ENCODE measurements around the gene SVIL.

Gene SVIL

DNA sequence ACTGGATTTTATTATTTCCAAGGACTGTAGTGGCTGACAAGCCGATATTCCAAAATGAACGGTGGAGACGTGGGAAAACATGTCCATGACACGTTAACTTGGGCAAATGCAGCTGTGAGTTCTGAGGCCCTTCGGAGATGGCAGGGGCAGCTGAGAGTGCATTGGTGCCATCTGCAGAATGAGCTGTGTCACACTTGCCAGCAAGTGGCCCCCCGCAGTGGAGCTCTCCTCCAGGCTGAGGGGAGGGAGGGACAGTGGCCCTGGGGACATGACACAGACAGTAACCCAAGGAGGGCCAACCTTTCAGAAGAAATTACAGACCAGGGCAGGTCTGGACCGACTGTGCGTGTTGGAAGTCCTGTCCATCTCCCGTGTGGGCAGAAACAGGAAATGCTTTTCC lies 139.4 kb downstream of the SVIL start:
- Histone ChIP-seq H3K9ac (ENCODE audit: low read length) (no peak overlapping the region), H3K9me3 (ENCODE audit: low read length) (no peaks in the 10 kb centered on the region), H3K4me1 (ENCODE audit: insufficient read depth, low read length, severe bottlenecking) (no peaks in the 10 kb centered on the region), H3K9me2 (ENCODE audit: low read depth, low read length) (no peaks in the 10 kb centered on the region), H2AFZ (ENCODE audit: low read length) (no peak overlapping the region), H3K4me2 (ENCODE audit: low read length) (no peak overlapping the region), H3K36me3 (ENCODE audit: insufficient read depth, low read length) (no peaks in the 10 kb centered on the region), H4K20me1 (ENCODE audit: insufficient read depth, low read length) (no peaks in the 10 kb centered on the region), H3F3A (ENCODE audit: insufficient read depth, low read length) (no peaks in the 10 kb centered on the region), H3K79me2 (ENCODE audit: insufficient read depth, low read length) (no peaks in the 10 kb centered on the region), H3K4me3 (ENCODE audit: low read depth, low read length, poor library complexity, severe bottlenecking) (no peak overlapping the region), H3K27me3 (ENCODE audit: insufficient read depth, low read length) (no peaks in the 10 kb centered on the region), H3K27ac (ENCODE audit: low read depth, low read length, poor library complexity, severe bottlenecking) (no peak overlapping the region)
- no peak for TF ChIP-seq EZH2 (IDR thresholded peaks at IDR 0.05; ENCODE audit: borderline replicate concordance, low read length)
- TF ChIP-seq, protein P1, sequence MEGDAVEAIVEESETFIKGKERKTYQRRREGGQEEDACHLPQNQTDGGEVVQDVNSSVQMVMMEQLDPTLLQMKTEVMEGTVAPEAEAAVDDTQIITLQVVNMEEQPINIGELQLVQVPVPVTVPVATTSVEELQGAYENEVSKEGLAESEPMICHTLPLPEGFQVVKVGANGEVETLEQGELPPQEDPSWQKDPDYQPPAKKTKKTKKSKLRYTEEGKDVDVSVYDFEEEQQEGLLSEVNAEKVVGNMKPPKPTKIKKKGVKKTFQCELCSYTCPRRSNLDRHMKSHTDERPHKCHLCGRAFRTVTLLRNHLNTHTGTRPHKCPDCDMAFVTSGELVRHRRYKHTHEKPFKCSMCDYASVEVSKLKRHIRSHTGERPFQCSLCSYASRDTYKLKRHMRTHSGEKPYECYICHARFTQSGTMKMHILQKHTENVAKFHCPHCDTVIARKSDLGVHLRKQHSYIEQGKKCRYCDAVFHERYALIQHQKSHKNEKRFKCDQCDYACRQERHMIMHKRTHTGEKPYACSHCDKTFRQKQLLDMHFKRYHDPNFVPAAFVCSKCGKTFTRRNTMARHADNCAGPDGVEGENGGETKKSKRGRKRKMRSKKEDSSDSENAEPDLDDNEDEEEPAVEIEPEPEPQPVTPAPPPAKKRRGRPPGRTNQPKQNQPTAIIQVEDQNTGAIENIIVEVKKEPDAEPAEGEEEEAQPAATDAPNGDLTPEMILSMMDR (IDR thresholded peaks at IDR 0.05; ENCODE audit: low read length) = no peak

DNA sequence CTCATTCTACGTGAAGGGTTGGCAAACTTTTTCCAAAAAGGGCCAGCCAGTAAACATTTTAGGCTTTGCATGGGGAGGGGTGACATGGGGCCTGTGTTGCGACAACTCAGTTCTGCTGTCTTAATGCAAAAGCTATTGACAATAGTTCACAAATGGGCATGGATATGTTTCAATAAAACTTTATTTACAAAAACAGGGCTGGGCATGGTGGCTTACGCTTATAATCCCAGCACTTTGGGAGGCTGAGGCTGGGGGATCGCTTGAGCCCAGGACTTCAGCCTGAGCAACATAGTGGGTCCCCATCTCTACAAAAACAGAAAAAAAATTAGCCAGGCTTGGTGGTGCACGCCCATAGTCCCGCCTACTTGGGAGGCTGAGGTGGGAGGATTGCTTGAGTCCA lies 141.1 kb downstream of the SVIL start:
- Histone ChIP-seq H3F3A (ENCODE audit: insufficient read depth, low read length) (no peaks in the 10 kb centered on the region), H3K9me2 (ENCODE audit: low read depth, low read length) (no peaks in the 10 kb centered on the region), H3K27ac (ENCODE audit: low read depth, low read length, poor library complexity, severe bottlenecking) (no peak overlapping the region), H3K9ac (ENCODE audit: low read length) (no peak overlapping the region), H3K4me1 (ENCODE audit: insufficient read depth, low read length, severe bottlenecking) (no peaks in the 10 kb centered on the region), H3K36me3 (ENCODE audit: insufficient read depth, low read length) (no peaks in the 10 kb centered on the region), H4K20me1 (ENCODE audit: insufficient read depth, low read length) (no peaks in the 10 kb centered on the region), H3K9me3 (ENCODE audit: low read length) (no peaks in the 10 kb centered on the region), H3K4me3 (ENCODE audit: low read depth, low read length, poor library complexity, severe bottlenecking) (no peak overlapping the region), H3K79me2 (ENCODE audit: insufficient read depth, low read length) (no peaks in the 10 kb centered on the region), H2AFZ (ENCODE audit: low read length) (no peak overlapping the region), H3K27me3 (ENCODE audit: insufficient read depth, low read length) (no peaks in the 10 kb centered on the region), H3K4me2 (ENCODE audit: low read length) (no peak overlapping the region)
- no peak for TF ChIP-seq EZH2 (IDR thresholded peaks at IDR 0.05; ENCODE audit: borderline replicate concordance, low read length)
- TF ChIP-seq, protein P1 (IDR thresholded peaks at IDR 0.05; ENCODE audit: low read length) = no peak

DNA sequence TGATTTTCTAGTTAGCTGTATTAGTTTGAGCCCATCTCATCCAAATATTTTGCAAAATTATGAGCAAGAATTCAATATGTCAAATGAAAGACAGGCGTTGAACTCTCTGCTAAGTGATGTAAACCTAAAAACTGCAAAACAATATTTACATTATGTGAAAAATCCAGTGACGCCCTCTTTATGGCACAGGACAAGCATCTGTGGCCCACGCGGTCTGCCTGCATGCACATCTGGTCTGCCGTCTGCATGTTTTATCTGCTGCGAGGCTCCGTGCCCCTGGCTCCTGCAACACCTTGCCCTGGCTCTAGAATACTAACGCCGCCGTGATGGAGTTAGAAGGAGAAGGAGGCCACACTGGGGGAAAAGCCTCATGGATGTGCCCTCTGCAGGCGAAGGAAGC lies 142.0 kb downstream of the SVIL start:
- Histone ChIP-seq H4K20me1 (ENCODE audit: insufficient read depth, low read length) (no peaks in the 10 kb centered on the region), H3K36me3 (ENCODE audit: insufficient read depth, low read length) (no peaks in the 10 kb centered on the region), H3K4me3 (ENCODE audit: low read depth, low read length, poor library complexity, severe bottlenecking) (no peak overlapping the region), H3K9ac (ENCODE audit: low read length) (no peak overlapping the region), H3K4me2 (ENCODE audit: low read length) (no peak overlapping the region), H3K4me1 (ENCODE audit: insufficient read depth, low read length, severe bottlenecking) (no peaks in the 10 kb centered on the region), H3F3A (ENCODE audit: insufficient read depth, low read length) (no peaks in the 10 kb centered on the region), H2AFZ (ENCODE audit: low read length) (no peak overlapping the region), H3K27me3 (ENCODE audit: insufficient read depth, low read length) (no peaks in the 10 kb centered on the region), H3K27ac (ENCODE audit: low read depth, low read length, poor library complexity, severe bottlenecking) (no peak overlapping the region), H3K79me2 (ENCODE audit: insufficient read depth, low read length) (no peaks in the 10 kb centered on the region), H3K9me2 (ENCODE audit: low read depth, low read length) (no peaks in the 10 kb centered on the region), H3K9me3 (ENCODE audit: low read length) (no peaks in the 10 kb centered on the region)
- TF ChIP-seq, protein P1 (IDR thresholded peaks at IDR 0.05; ENCODE audit: low read length) = no peak
- no peak for TF ChIP-seq EZH2 (IDR thresholded peaks at IDR 0.05; ENCODE audit: borderline replicate concordance, low read length)

Data from OCI-LY1 (cell line).